HG02642 (cell line): ENCODE measurements around the gene DNAAF8.

ENCODE experiments used
- ATAC-seq: cut with Tn5 transposase; IDR thresholded peaks from one replicate; pipeline ENCODE4 v1.9.1; 2021; ENCODE audit warnings: mild to moderate bottlenecking; ENCODE audit not compliant: unreplicated experiment, poor library complexity

The DNAAF8 gene

DNA sequence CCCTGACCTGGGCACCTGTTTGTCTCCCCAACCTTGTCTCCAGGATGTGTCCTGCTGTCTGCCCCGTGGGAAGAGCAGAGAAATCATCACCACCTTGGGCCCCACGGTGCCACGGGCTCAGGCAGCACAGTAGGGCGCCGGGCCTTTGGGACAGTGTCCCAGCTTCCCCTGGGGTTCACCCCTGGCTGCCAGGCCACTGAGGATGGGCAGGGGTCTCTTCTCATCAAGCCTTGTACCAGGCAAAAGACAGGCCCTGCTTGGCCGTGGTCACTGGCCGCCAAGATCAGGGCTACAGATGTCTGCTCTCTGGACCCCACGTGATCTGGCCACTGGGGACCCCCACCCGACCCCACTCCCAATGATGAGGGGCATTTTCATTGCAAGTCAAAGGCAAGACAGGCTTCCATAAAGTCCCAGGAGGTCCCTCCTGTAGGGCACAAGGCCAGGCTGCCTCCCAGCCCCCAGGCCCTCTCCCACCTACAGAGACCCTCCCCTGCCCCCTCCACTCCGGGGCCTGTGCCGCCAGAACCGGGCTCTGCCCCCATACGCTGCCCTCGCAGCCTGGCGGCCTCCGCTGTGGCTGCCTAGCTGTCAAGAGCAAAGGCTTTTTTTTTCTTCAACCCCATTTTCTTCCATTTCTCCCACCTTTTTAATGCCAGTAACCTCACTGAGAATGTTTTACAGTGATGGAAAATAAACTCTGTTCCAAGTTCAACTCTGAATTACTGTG is 14.5 kb downstream of the DNAAF8 start:
- no peak for ATAC-seq

DNA sequence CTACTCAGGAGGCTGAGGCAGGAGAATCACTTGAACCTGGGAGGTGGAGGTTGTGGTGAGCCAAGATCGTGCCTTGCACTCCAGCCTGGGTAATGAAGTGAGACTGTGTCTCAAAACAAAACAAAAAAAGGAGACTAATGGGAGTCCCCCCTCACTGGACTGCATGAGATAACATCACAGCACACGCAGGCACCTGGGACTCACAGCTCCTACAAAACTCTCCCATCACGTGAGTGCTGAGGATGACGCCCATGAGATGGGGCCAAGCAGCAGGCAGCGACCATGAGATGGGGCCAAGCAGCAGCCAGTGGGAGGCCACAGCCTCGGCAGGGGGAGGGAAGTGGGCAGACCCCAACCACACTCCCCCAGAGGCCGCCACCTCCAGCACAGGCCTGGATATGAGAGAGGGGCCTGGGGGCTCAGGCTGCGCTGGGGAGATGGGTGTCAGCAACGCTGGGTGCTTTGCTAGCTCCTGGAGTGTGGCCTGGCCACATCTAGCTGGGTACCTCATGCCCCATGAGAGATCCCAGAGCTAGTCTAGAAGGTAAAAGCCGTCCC is 15.4 kb downstream of the DNAAF8 start:
- ATAC-seq, result no peak

DNA sequence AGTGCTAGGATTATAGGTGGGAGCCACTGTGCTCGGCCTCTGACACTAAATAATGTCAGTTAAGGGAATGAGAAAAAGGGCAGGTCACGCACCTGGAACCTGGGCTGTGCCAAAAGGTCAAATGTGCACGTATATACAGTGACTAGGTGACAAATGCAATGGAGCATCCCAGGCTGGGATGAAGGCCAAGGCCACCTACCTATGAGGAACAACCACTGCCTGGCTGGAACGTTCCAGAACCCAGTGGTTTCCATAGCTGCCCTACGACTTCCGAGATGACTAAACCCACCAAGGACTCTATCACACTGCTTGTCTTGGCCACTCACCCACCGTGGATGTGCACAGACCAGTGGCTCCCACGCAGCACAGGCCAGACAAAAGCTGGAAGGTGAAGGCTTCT is 16.6 kb downstream of the DNAAF8 start:
- no peak for ATAC-seq

DNA sequence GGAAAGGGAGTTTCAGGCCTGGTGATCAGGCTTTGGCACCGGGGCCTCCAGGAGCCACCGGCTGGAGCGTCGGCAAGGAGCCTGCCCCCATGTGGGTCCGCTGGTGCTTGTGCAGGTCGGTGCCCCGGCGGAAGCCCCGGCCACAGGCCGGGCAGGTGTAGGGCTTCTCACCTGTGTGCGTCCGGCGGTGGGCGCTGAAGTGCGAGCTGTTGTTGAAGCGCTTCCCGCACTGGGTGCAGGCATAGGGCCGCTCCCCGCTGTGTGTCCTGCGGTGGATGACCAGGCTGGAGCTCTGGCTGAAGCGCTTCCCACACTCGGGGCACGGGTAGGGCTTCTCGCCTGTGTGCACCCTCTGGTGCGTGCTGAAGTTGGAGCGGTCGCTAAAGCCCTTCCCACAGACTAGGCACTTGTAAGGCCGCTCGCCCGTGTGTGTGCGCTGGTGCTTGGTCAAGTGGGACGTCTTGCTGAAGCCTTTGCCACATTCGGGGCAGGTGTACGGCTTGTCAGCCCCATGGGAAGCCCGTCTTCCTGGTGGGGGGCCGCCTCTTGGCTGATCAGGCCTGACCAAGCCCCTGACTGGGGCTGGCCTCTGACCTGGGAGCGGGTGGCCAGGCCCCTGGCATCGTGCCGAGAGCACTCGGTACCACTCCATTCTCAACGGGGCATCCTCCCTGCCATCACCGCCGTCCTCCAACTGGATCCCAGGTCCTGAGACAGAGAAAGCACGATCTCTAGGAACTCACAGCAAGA is 18.2 kb downstream of the DNAAF8 start:
- no peak for ATAC-seq

GRCh38 chr16:4753227-4753626 is 18.9 kb downstream of the DNAAF8 start:
- no peak for ATAC-seq

GRCh38 chr16:4754865-4755264 is 20.5 kb downstream of the DNAAF8 start:
- no peak for ATAC-seq

DNA sequence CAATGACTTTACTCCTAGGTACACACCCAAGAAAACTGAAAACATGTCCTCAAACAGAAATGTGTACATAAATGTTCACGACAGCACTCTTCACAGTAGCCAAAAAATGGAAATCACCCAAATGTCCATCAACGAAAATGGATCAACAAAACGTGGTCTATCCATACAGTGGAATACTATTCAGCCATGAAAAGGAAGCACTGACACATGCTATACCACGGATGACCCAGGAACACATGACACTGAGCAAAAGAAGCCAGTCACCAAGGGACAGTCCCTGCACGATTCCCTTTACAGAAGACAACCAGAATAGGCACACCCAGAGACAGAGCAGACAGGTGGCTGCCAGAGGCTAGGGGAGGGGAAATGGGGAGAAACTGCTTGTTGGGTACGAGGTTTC is 21.4 kb downstream of the DNAAF8 start:
- ATAC-seq, result no peak

DNA sequence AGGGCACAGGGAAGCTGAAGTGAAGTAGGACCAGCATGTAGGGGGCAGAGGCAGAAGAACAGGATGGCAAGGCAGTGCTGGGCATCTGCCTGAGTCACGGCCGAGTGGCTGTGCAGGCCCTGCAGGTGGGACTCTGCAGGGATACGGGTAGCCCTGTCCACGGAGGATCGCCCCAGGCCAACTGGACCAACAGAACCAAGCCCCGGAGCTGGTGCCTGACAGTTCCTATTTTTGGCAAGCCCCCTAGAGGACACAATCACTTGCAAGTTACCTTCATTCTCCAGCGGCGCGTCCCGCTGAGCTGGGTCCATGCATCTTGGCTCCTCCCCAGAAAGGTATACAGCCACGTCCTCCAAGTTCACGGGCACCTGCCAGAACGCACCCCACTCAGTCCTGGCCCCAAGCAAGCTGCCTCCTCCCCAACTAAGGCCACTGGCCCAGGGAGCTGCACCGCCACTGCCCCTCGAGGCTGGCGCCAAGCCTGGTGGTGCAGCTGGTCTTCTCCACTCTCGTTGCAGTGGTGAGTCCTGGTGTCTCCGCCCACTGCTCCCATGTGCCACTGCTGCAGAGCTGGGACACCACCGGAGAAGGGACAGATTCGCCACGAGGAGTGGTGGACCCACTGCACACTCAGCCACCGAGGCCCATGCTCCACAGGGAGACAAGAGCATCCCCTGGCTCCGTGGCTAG is 26.0 kb downstream of the DNAAF8 start:
- ATAC-seq, result no peak

DNA sequence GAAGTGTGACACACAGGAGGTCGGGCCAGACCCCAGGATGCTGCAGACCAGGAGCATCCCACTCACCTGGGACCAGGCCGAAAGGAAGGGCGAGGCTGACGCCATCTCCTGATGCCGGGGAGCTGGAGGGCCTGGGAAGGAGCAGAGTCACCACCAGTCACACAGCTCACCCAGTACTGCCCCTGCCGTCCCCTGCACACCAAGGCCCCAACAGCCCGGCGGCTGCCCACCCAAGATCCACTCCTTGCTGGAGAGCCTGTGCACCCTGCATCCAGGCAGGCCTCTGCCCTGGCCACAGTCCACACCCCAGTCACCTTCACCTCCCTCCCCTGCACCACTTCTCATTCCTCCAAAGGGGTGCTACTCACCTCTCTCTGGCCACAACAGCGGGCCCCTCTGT is 27.9 kb downstream of the DNAAF8 start:
- ATAC-seq, result no peak

- ATAC-seq, result no peak
Observed at GRCh38 chr16:4763791-4764190, 29.5 kb downstream of the DNAAF8 start.

DNA sequence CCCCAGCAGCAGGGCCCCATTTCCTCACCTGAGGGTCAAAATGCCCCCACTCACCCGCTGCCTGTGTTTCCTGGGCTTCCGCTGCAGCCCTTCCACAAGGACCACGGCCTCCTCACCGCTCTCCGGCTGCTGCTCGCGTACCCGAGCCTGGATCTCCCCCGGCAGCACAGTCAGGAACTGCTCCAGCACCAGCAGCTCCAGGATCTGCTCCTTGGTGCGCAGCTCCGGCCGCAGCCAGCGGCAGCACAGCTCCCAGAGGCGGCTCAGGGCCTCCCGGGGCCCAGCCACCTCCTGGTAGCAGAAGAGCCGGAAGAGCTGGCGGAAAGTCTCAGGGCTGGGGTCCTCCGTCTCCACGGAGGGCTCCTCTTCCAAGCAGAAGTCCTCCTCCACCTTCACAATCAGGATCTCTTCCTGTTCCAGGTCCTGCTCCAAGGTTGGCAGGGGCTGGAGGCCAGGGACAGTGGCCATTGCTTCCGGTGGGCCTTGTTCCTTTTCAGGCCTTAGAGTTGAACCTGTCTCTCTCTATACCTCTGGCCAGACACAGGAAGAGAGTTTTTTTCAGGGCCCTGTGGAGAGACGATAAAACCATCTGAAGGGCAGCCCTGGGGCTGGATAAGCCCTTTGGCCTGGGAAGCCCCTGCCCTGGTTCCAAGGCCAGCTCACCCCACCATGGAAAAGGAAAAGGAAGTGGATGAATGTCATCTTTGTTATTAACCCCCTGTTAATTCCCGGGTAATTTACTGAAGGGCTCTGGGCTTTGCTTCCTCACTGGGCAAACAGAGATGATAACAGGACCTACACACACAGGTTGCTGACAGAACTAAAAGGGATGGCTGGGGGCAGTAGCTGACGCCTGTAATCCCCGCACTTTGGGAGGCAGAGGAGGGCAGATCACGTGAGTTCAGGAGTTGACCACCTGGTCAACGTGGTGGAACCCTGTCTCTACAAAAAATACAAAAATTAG is 31.5 kb downstream of the DNAAF8 start:
- ATAC-seq, result no peak

DNA sequence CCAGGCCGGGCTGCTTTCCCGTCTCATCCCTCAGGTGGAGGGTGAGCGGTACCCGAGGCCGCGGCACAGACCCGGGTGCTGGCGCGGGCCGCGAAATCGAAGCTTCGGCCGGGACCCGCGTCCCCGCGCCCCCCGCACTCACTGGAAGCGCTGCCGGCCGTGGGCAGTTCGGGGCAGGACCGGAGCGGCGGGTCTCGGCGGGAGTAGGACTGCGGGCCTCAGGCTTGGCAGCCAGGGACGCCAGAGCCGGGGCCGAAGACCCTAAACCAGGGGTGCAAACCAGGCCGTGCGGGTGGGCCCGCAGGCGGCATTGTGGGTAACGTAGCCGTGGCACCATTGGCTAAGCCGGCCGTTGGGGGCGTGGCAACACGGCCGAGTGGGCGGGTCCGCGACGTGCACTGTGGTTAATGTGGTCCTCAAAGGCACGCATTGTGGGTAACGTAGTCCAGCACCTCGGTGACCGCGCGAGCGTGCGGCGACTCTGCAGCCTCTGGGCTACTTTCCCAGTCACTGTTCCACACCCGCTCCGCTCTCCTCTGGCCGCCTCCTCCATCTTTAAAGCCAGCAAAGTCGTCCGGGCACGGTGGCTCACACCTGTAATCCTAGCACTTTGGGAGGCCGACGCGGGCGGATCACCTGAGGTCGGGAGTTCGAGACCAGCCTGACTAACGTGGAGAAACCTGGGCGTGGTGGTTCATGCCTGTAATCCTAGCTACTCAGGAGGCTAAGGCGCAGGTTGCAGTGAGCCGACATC is 32.7 kb downstream of the DNAAF8 start, which contains the start of gene ZNF500:
ZNF500 (minus strand) TSS at position 288 of the 754 bp plus-strand sequence. CDS start 1,184 bp downstream, outside the sequence.
- ATAC-seq, result peak; percentile 85

- ATAC-seq, result no peak
Observed at GRCh38 chr16:4767872-4768548, 33.7 kb downstream of the DNAAF8 start.

DNA sequence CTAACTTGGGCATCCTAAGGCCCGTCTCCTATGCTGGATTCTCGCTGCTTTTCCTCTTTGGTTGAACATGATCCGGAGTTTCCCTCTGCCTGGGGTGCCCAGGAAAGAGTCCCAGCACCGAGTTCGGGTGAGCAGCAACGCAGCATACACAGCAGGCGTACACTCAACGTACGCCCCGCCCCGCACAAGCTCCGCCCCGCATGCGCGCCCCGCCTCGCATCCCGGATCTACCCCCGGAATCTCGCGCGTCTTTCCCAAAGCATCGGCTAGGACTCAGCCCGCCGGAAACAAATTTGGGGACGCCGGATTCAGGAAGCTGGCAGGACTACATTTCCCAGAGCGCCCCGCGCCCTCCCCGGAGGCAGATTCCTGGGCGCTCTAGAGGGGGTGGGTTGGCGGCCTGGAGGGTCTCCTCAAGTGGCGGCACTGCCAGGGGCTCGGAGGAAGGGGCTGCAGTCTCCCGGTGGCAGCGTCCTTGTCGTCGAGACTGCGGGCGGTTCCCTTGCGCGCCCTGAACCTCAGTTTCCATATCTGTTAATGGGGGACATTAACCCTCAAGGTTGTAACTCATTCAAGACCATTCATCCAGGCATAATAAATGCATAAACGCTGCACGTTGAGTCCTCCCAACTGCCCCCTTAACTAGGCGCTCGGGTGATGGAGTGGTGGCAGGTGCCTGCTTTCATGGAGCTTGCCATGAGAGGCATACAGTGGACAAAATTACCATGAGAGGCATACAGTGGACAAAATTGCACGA is 34.4 kb downstream of the DNAAF8 start:
- peak; percentile 68 for ATAC-seq

DNA sequence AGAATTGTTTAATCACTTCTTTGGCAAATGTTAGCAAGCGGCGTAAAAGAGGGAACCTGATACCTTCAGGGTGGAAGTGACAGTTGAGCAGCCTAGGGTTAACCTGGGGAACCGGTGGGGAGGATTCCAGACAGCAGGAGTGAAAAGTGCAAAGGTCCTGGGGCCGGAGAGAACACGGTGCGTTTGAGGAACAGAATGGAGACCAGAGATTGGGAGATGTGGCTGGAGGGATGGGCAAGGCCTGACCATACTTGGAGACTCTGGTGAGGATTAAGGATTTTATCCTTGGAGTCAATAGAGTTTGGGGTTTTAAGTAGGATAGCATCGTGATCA is 34.9 kb downstream of the DNAAF8 start:
- no peak for ATAC-seq

DNA sequence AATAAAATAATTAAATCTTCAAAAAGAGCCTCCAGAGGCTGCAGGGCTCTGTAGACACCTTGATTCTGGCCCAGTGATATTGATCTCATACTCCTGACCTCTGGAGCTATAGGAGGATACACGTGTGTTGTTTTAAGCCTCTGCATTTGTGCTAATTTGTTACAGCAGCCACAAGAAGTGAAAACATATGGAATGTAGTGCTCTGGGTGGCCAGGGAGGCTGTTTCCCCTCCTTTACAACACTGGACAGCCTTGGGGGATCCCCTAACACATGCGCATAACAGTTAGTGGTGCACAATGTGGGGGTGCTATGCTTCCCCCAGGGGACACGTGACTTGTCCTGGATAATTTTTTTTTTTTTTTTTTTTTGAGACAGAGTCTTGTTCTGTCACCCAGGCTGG is 37.3 kb downstream of the DNAAF8 start:
- no peak for ATAC-seq

GRCh38 chr16:4772351-4772750 is 38.0 kb downstream of the DNAAF8 start:
- ATAC-seq, result no peak

DNA sequence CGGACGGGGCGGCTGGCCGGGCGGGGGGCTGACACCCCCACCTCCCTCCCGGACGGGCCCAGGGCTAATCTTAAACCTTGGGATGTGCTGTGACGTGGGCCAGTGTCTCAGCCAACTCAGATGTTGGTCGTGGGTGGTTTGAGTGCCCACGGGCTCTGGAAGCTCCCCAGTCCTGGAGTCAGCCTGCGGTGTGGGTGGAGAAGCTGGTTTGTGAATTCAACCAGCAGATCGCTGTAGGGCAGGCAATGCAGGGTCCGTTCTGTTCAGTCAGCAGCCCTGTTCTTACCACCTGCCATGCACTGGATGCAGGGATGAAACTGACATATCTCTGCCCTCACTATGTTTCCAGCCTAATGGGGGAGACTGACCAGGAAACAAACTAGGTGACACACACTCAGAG is 40.7 kb downstream of the DNAAF8 start:
- no peak for ATAC-seq
